HEK293 (cell line): ENCODE results near the gene SEMA4C.

ENCODE experiments used
- CTCF ChIA-PET: fragments of 350-600 bp; formaldehyde crosslinking; extraction: SDS; loops from one replicate; lab custom pipeline; 2021; ENCODE audit warnings: antibody characterized with exemption; lab: Yijun Ruan, JAX
- POLR2A ChIA-PET: fragments of 300-600 bp; formaldehyde crosslinking; extraction: SDS; loops from one replicate; lab custom pipeline; 2020; ENCODE audit warnings: antibody characterized with exemption, inconsistent platforms; lab: Yijun Ruan, JAX
- H3K27ac ChIP-seq: fragments of 200-500 bp; sonication (Bioruptor generic); 2 replicates; pipeline ENCODE4 v1.5.1; 2014; ENCODE audit warnings: low read depth, low read length, control low read depth, inconsistent platforms; ENCODE audit errors: extremely low read depth
- H3K36me3 ChIP-seq, 2 experiments: fragments of 200-500 bp in 1 of 2; sonication (Bioruptor generic) in 1 of 2; 1 replicate in 1 of 2; 2 replicates in 1 of 2; pipeline ENCODE4 v1.5.1; 2014 to 2017; ENCODE audit warnings: inconsistent platforms in 2 of 2, low read length in 2 of 2; ENCODE audit not compliant: control insufficient read depth in 2 of 2, insufficient read depth in 1 of 2
- H3K4me1 ChIP-seq: fragments of 200-500 bp; sonication (Bioruptor generic); 2 replicates; pipeline ENCODE4 v1.5.1; 2014; ENCODE audit warnings: mild to moderate bottlenecking, low read length, inconsistent platforms; ENCODE audit not compliant: control insufficient read depth, insufficient read depth
- H3K4me3 ChIP-seq: 2 replicates; pipeline ENCODE4 v1.5.1; 2011; ENCODE audit warnings: low read depth, mild to moderate bottlenecking, control low read depth, low read length, moderate library complexity
- H3K9me3 ChIP-seq: fragments of 200-500 bp; sonication (Bioruptor generic); 2 replicates; pipeline ENCODE4 v1.5.1; 2014; ENCODE audit warnings: low read depth, low read length, inconsistent platforms; ENCODE audit not compliant: control insufficient read depth, insufficient read depth
- GLIS2 ChIP-seq: fragments of 450-650 bp; formaldehyde crosslinking; IDR thresholded peaks from 2 replicates; pipeline ENCODE4 v1.5.1; 2016; ENCODE audit warnings: missing biosample characterization, missing genetic modification characterization
- IKZF3 ChIP-seq: fragments of 450-650 bp; IDR thresholded peaks from 2 replicates; pipeline ENCODE4 v1.5.0; 2018; ENCODE audit warnings: missing biosample characterization, mild to moderate bottlenecking, missing genetic modification characterization, moderate library complexity
- KLF16 ChIP-seq: fragments of 450-650 bp; formaldehyde crosslinking; IDR thresholded peaks from 2 replicates; pipeline ENCODE4 v1.5.1; 2017; ENCODE audit warnings: missing biosample characterization, missing genetic modification characterization
- KLF7 ChIP-seq: fragments of 450-650 bp; formaldehyde crosslinking; IDR thresholded peaks from 2 replicates; pipeline ENCODE4 v1.5.1; 2016; ENCODE audit warnings: missing biosample characterization, missing genetic modification characterization, borderline replicate concordance
- KLF8 ChIP-seq: fragments of 450-650 bp; formaldehyde crosslinking; IDR thresholded peaks from 2 replicates; pipeline ENCODE4 v1.5.1; 2016; ENCODE audit warnings: missing biosample characterization, missing genetic modification characterization
- PRDM1 ChIP-seq: fragments of 450-650 bp; formaldehyde crosslinking; IDR thresholded peaks from 2 replicates; pipeline ENCODE4; 2016; ENCODE audit warnings: missing biosample characterization, missing genetic modification characterization
- REPIN1 ChIP-seq: fragments of 450-650 bp; formaldehyde crosslinking; IDR thresholded peaks from 2 replicates; pipeline ENCODE4 v1.5.1; 2017; ENCODE audit warnings: missing biosample characterization, missing genetic modification characterization, low read depth
- SP7 ChIP-seq: fragments of 450-650 bp; formaldehyde crosslinking; IDR thresholded peaks from 2 replicates; pipeline ENCODE4 v1.5.1; 2016; ENCODE audit warnings: missing biosample characterization, missing genetic modification characterization
- ZBTB6 ChIP-seq: fragments of 450-650 bp; formaldehyde crosslinking; IDR thresholded peaks from 2 replicates; pipeline ENCODE4 v1.5.1; 2017; ENCODE audit warnings: missing biosample characterization, missing genetic modification characterization
- ZIC2 ChIP-seq: fragments of 450-650 bp; formaldehyde crosslinking; IDR thresholded peaks from 2 replicates; pipeline ENCODE4 v1.5.1; 2016; ENCODE audit warnings: missing biosample characterization, missing genetic modification characterization
- ZNF341 ChIP-seq: fragments of 450-650 bp; formaldehyde crosslinking; IDR thresholded peaks from 2 replicates; pipeline ENCODE4; 2016; ENCODE audit warnings: low read depth, missing biosample characterization, missing genetic modification characterization
- ZNF37A ChIP-seq: fragments of 450-650 bp; IDR thresholded peaks from 2 replicates; pipeline ENCODE4 v1.5.1; 2018; ENCODE audit warnings: missing biosample characterization, missing genetic modification characterization
- ZNF423 ChIP-seq: fragments of 450-650 bp; formaldehyde crosslinking; IDR thresholded peaks from 2 replicates; pipeline ENCODE4 v1.5.1; 2016; ENCODE audit warnings: missing biosample characterization, missing genetic modification characterization
- ZNF433 ChIP-seq: fragments of 450-650 bp; formaldehyde crosslinking; IDR thresholded peaks from 2 replicates; pipeline ENCODE4 v1.5.1; 2016; ENCODE audit warnings: missing biosample characterization, missing genetic modification characterization, low read depth
- ZNF473 ChIP-seq: fragments of 450-650 bp; formaldehyde crosslinking; IDR thresholded peaks from 2 replicates; pipeline ENCODE4 v1.5.1; 2017; ENCODE audit warnings: missing biosample characterization, missing genetic modification characterization
- ZNF521 ChIP-seq: fragments of 450-650 bp; formaldehyde crosslinking; IDR thresholded peaks from 2 replicates; pipeline ENCODE4 v1.5.1; 2017; ENCODE audit warnings: missing biosample characterization, mild to moderate bottlenecking, missing genetic modification characterization
- ZNF600 ChIP-seq: fragments of 450-650 bp; formaldehyde crosslinking; IDR thresholded peaks from 2 replicates; pipeline ENCODE4 v1.5.1; 2016; ENCODE audit warnings: missing biosample characterization, missing genetic modification characterization
- ZNF692 ChIP-seq: fragments of 450-650 bp; formaldehyde crosslinking; IDR thresholded peaks from 2 replicates; pipeline ENCODE4 v1.5.1; 2016; ENCODE audit warnings: missing biosample characterization, missing genetic modification characterization
- ZNF76 ChIP-seq: fragments of 450-650 bp; formaldehyde crosslinking; IDR thresholded peaks from 2 replicates; pipeline ENCODE4; 2016; ENCODE audit warnings: low read depth, missing biosample characterization, missing genetic modification characterization, borderline replicate concordance
- ZNF768 ChIP-seq: fragments of 450-650 bp; formaldehyde crosslinking; IDR thresholded peaks from 2 replicates; pipeline ENCODE4 v1.5.1; 2018; ENCODE audit warnings: missing biosample characterization, mild to moderate bottlenecking, missing genetic modification characterization
- ZNF776 ChIP-seq: fragments of 450-650 bp; formaldehyde crosslinking; IDR thresholded peaks from 2 replicates; pipeline ENCODE4 v1.5.0; 2017; ENCODE audit warnings: missing biosample characterization, missing genetic modification characterization, borderline replicate concordance
- ZNF830 ChIP-seq: fragments of 450-650 bp; IDR thresholded peaks from 2 replicates; pipeline ENCODE4 v1.5.0; 2018; ENCODE audit warnings: missing biosample characterization, missing genetic modification characterization, low read depth, mild to moderate bottlenecking, moderate library complexity
- TF ChIP-seq, protein P1 (sequence below): sonication (generic); formaldehyde crosslinking; IDR thresholded peaks from 2 replicates; pipeline ENCODE4 v1.8.1; 2022; ENCODE audit warnings: mild to moderate bottlenecking, moderate library complexity, missing genetic modification reagents

SEMA4C gene

GRCh38 chr2:96868555-96869280 lies 1.2 kb downstream of the SEMA4C start (continued):
- TF ChIP-seq KLF7 (tag by site-specific recombination) (no peak), ZNF521 (tag by site-specific recombination) (no peak), ZNF423 (tag by site-specific recombination) (peak; percentile 59), PRDM1 (tag by site-specific recombination) (no peak), ZNF600 (tag by site-specific recombination) (no peak), REPIN1 (tag by site-specific recombination) (no peak), ZNF37A (tag by site-specific recombination) (no peak), ZNF830 (tag by site-specific recombination) (no peak), ZNF776 (tag by site-specific recombination) (no peak), KLF8 (tag by site-specific recombination) (peak; percentile 49; the same call in 1 of the 2 replicates), ZNF433 (tag by site-specific recombination) (no peak), IKZF3 (tag by site-specific recombination) (0 out of 2 replicates have a peak, but pooled peaks have one; percentile 45), KLF16 (no peak), SP7 (tag by site-specific recombination) (peak; percentile 33; the same call in 1 of the 2 replicates), ZNF473 (tag by site-specific recombination) (no peak), ZBTB6 (tag by site-specific recombination) (no peak), ZNF341 (tag by site-specific recombination) (no peak; the same call in 1 of the 2 replicates), ZNF768 (tag by site-specific recombination) (no peak)
- TF ChIP-seq, protein P1, sequence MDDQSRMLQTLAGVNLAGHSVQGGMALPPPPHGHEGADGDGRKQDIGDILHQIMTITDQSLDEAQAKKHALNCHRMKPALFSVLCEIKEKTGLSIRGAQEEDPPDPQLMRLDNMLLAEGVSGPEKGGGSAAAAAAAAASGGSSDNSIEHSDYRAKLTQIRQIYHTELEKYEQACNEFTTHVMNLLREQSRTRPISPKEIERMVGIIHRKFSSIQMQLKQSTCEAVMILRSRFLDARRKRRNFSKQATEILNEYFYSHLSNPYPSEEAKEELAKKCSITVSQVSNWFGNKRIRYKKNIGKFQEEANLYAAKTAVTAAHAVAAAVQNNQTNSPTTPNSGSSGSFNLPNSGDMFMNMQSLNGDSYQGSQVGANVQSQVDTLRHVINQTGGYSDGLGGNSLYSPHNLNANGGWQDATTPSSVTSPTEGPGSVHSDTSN (CRISPR knock-in tag): no peak; the same call in 1 of the 2 replicates

DNA sequence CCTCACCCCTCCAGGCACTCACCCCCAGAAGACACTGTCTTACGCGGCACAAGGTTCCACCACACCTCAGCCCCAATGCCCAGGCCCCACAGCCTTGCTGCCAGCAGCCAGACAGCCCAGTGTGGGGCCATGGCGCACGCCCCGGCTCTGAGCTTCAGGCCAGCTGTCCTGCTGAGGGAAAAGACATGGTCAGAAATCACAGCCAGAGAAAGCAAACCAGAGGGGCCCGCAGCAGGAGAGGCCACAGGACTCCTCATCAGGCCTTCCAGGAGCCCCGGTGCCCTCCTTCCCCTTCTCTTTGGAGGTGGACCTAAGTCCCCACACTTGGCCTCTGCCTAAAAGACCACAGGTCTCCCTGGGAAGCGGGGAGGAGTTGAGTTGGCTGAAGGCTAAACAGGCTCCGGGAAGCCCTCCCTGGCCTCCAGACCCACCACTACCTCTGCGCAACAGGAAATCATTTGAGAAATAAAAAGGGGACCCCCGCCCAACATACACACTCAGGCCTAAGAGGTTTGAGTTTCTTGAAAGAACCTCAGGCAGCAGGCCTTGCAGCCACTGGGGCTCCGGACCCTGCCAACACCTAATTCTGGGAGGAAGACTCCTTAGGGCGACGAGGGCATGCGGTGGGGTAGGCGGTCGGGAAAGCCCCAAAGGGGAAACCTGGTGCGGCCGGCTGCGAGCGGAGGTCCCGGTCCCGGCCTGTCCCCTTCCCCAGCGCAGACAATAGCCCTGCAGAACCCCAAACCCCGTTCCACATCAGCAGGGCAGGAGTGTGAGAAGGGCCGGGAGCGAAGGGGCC lies 1.9 kb downstream of the SEMA4C start:
- Histone ChIP-seq H3K27ac (peak overlapping the region; percentile 93), H3K4me3 (peak overlapping the region; percentile 87), H3K4me1 (peaks cover 3% of the 10 kb centered on the region; the same call in 1 of the 2 replicates), H3K9me3 (no peaks in the 10 kb centered on the region), H3K36me3 (peaks cover 0 to 47% of the 10 kb centered on the region in 2 experiments; a peak in 1 of 3 replicates)
- TF ChIP-seq ZNF600 (tag by site-specific recombination) (0 out of 2 replicates have a peak, but pooled peaks have one; percentile 16), ZNF692 (tag by site-specific recombination) (0 out of 2 replicates have a peak, but pooled peaks have one; percentile 29), GLIS2 (0 out of 2 replicates have a peak, but pooled peaks have one; percentile 7), ZNF76 (tag by site-specific recombination) (no peak), ZIC2 (peak; percentile 86)
- ChIA-PET POLR2A (interaction anchor here (0.6 to 3.7 kb wide), 10 partner anchors 8 to 768 kb away, joined by 3 to 39 read pairs (median 4); partner anchors contain the start of genes ANKRD39 and CNNM3), CTCF (interaction anchor here (0.6 to 3.9 kb wide), 11 partner anchors 10 to 245 kb away, joined by 3 to 33 read pairs (median 3); partner anchors contain the start of genes ANKRD36 and ANKRD39)
